AG20443 (cell line): ENCODE measurements around the gene OSBPL1A.
"Not testable (repeated sequence)": the region's sequence is repeated elsewhere in the genome, so short reads cannot be mapped to it uniquely, and the experiment has no call there.

Experiments
- DNase-seq: peaks from one replicate; pipeline ENCODE4 v3.0.0; 2012; ENCODE audit warnings: low spot score, mixed read lengths

OSBPL1A gene

GRCh38 chr18:24187049-24187448 is 210.6 kb downstream of the OSBPL1A start:
- DNase-seq = no peak

GRCh38 chr18:24185805-24186204 is 211.8 kb downstream of the OSBPL1A start:
- no peak for DNase-seq

GRCh38 chr18:24181806-24182205 is 215.8 kb downstream of the OSBPL1A start:
- peak; percentile 41 for DNase-seq

- no peak for DNase-seq
These were observed 217.6 kb downstream of the OSBPL1A start for GRCh38 chr18:24180048-24180447.

- no peak for DNase-seq
These were observed 220.0 kb downstream of the OSBPL1A start for GRCh38 chr18:24177499-24178133.

- peak; percentile 77 for DNase-seq
These were observed 220.8 kb downstream of the OSBPL1A start for GRCh38 chr18:24176727-24177416.

GRCh38 chr18:24173997-24174396 is 223.6 kb downstream of the OSBPL1A start:
- no peak for DNase-seq

- DNase-seq = no peak
These were observed 227.3 kb downstream of the OSBPL1A start for GRCh38 chr18:24170360-24170759.

GRCh38 chr18:24168496-24168895 is 229.1 kb downstream of the OSBPL1A start:
- DNase-seq = no peak

- DNase-seq = no peak
These were observed 236.3 kb downstream of the OSBPL1A start for GRCh38 chr18:24161304-24161703.

- DNase-seq = no peak
These were observed 237.5 kb downstream of the OSBPL1A start for GRCh38 chr18:24160086-24160485.

GRCh38 chr18:24157855-24158254 is 239.8 kb downstream of the OSBPL1A start:
- no peak for DNase-seq

- no peak for DNase-seq
These were observed 244.2 kb downstream of the OSBPL1A start for GRCh38 chr18:24153397-24153796.

GRCh38 chr18:24149591-24149990 is 248.0 kb downstream of the OSBPL1A start:
- not testable (repeated sequence) for DNase-seq

- no peak for DNase-seq
These were observed 255.2 kb downstream of the OSBPL1A start for GRCh38 chr18:24142376-24142775.

- no peak for DNase-seq
These were observed 256.9 kb downstream of the OSBPL1A start for GRCh38 chr18:24140697-24141096.

- peak; percentile 94 for DNase-seq
These were observed 258.6 kb downstream of the OSBPL1A start, which contains the start of gene CABYR for GRCh38 chr18:24138789-24139616. CABYR (plus strand) TSS chr18:24139062; CDS start chr18:24143115, 4,053 bp downstream.

GRCh38 chr18:24138409-24138788 is 259.2 kb downstream of the OSBPL1A start:
- DNase-seq = peak; percentile 16

- DNase-seq = no peak
These were observed 260.7 kb downstream of the OSBPL1A start for GRCh38 chr18:24136967-24137373.

- DNase-seq = no peak
These were observed 267.1 kb downstream of the OSBPL1A start for GRCh38 chr18:24130494-24130893.

GRCh38 chr18:24128700-24129099 is 268.9 kb downstream of the OSBPL1A start:
- DNase-seq = no peak

GRCh38 chr18:24127735-24128134 is 269.9 kb downstream of the OSBPL1A start:
- DNase-seq = no peak
